T47D (cell line): ENCODE data around the gene CRMP1.

Experiments used
- DNase-seq, 2 experiments: peaks; one replicate each; pipeline versions ENCODE4 v3.0.0 to v3.0.0-alpha.2; 2011 to 2012; ENCODE audit warnings: low read depth in 1 of 2, low spot score in 1 of 2
- JUND ChIP-seq: IDR thresholded peaks from 2 replicates; pipeline ENCODE4 v1.6.1; 2012; ENCODE audit warnings: low read depth
- in situ Hi-C: cut with HindIII; loops from 2 replicates; pipeline ENCODE4 v1.10.0; 2016; ENCODE audit warnings: low sequenced_read_pairs, low pct_unique_long_range_greater_than_20kb

CRMP1 gene

GRCh38 chr4:5891563-5892322 lies 1.1 kb downstream of the CRMP1 start:
- TF ChIP-seq JUND = no peak
- in situ Hi-C loops = no loop called here
- DNase-seq = no peak

GRCh38 chr4:5890063-5890727 lies 2.7 kb downstream of the CRMP1 start:
- no peak for TF ChIP-seq JUND
- DNase-seq = no peak
- in situ Hi-C loops = no loop called here

GRCh38 chr4:5889002-5889696 lies 3.7 kb downstream of the CRMP1 start:
- DNase-seq = no peak
- no peak for TF ChIP-seq JUND
- in situ Hi-C loops = no loop called here

GRCh38 chr4:5888222-5889001 lies 4.5 kb downstream of the CRMP1 start:
- in situ Hi-C loops = no loop called here
- TF ChIP-seq JUND = no peak
- no peak for DNase-seq

GRCh38 chr4:5887361-5888221 lies 5.3 kb downstream of the CRMP1 start:
- in situ Hi-C loops = no loop called here
- DNase-seq = no peak
- TF ChIP-seq JUND = no peak

- no peak for DNase-seq
- in situ Hi-C loops = no loop called here
- TF ChIP-seq JUND = no peak
Measured at GRCh38 chr4:5887011-5887360, 5.9 kb downstream of the CRMP1 start.

GRCh38 chr4:5885733-5886132 lies 7.2 kb downstream of the CRMP1 start:
- in situ Hi-C loops = no loop called here
- no peak for TF ChIP-seq JUND
- no peak for DNase-seq

GRCh38 chr4:5884796-5885195 lies 8.1 kb downstream of the CRMP1 start:
- in situ Hi-C loops = no loop called here
- no peak for TF ChIP-seq JUND
- DNase-seq = no peak

- TF ChIP-seq JUND = no peak
- in situ Hi-C loops = no loop called here
- DNase-seq = no peak
Measured at GRCh38 chr4:5883916-5884315, 9.0 kb downstream of the CRMP1 start.

GRCh38 chr4:5882947-5883346 lies 9.9 kb downstream of the CRMP1 start:
- no peak for DNase-seq
- in situ Hi-C loops = no loop called here
- no peak for TF ChIP-seq JUND

GRCh38 chr4:5881340-5881739 lies 11.5 kb downstream of the CRMP1 start:
- DNase-seq = peak in 1 of 2 experiments; percentile 62
- no peak for TF ChIP-seq JUND
- in situ Hi-C loops = no loop called here

GRCh38 chr4:5878359-5878758 lies 14.5 kb downstream of the CRMP1 start:
- no peak for DNase-seq
- TF ChIP-seq JUND = no peak
- in situ Hi-C loops = no loop called here
